GM12801 (cell line): ENCODE measurements around the gene PCDHGA10.
"Not testable (repeated sequence)": the region's sequence is repeated elsewhere in the genome, so short reads cannot be mapped to it uniquely, and the experiment has no call there.

Experiments used
- CTCF ChIP-seq: IDR thresholded peaks from one replicate; pipeline ENCODE4 v1.5.1; 2011; ENCODE audit warnings: control low read depth; ENCODE audit not compliant: insufficient read length; ENCODE audit errors: extremely low read depth

Gene PCDHGA10

GRCh38 chr5:141417494-141418172, 4.8 kb downstream of the PCDHGA10 start, which contains the start of gene PCDHGB7:
Gene PCDHGB7 (plus strand): TSS chr5:141417677. CDS start chr5:141417860, 183 bp downstream.
- not testable (repeated sequence) for TF ChIP-seq CTCF

- no peak for TF ChIP-seq CTCF
Measured at GRCh38 chr5:141419074-141419880, 6.5 kb downstream of the PCDHGA10 start.

- TF ChIP-seq CTCF, result peak; percentile 15
Measured at GRCh38 chr5:141420855-141421488, 8.2 kb downstream of the PCDHGA10 start, which contains the start of gene PCDHGA11. Gene PCDHGA11 (plus strand): TSS chr5:141421051. CDS start chr5:141421228, 177 bp downstream.

GRCh38 chr5:141421489-141421855, 8.7 kb downstream of the PCDHGA10 start:
- TF ChIP-seq CTCF, result no peak

- TF ChIP-seq CTCF, result no peak
Measured at GRCh38 chr5:141422742-141423291, 10.0 kb downstream of the PCDHGA10 start.

GRCh38 chr5:141427783-141428426, 15.1 kb downstream of the PCDHGA10 start:
- no peak for TF ChIP-seq CTCF
